T47D (cell line): ENCODE measurements around the gene CERS1.
A peak's percentile ranks its signal among the peaks of the same experiment; 100 is the strongest.

Experiments used
- DNase-seq, 2 experiments: peaks; one replicate each; pipeline versions ENCODE4 v3.0.0 to v3.0.0-alpha.2; 2011 to 2012; ENCODE audit warnings: low read depth in 1 of 2, low spot score in 1 of 2
- JUND ChIP-seq: IDR thresholded peaks from 2 replicates; pipeline ENCODE4 v1.6.1; 2012; ENCODE audit warnings: low read depth
- in situ Hi-C: cut with HindIII; loops from 2 replicates; pipeline ENCODE4 v1.10.0; 2016; ENCODE audit warnings: low sequenced_read_pairs, low pct_unique_long_range_greater_than_20kb

Gene CERS1

DNA sequence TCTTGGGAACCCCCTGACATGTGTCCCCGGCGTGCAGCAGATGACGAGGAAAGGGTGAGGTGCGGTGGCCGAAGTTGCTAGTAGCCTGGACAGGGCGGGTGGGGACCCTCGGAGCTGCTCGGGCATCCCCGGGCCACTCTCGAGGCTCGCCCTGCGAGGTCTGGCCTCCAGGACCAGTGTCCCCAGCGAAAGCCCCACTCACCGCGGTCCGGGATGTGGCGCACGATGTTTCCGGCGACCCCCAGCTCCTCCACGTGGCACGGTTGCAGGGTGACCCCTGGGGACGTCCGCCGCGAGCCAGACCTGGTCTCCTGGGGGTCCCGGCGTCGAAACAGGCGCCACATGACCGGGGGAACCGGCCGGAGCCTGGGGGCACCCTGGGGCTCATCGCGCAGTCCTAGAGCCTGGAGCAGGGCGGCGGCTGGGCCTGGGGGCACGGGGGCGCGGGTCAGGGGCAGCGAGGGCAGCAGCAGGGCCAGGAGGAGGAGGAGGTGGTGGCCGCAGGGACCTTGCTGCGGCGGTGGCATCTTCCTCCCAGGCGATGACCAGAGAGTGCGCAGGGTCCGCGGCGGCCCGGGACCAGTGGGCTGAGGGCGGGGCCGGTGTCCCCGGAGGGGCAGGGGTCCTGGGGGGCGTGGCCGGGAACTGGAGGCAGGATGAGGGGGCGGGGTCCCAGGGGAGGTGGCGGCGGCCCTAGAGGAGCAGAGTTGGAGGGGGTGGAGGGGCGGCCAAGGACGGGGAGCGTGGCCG, 26.0 kb downstream of the CERS1 start:
- no peak for TF ChIP-seq JUND
- in situ Hi-C loops: no loop called here
- DNase-seq: no peak

DNA sequence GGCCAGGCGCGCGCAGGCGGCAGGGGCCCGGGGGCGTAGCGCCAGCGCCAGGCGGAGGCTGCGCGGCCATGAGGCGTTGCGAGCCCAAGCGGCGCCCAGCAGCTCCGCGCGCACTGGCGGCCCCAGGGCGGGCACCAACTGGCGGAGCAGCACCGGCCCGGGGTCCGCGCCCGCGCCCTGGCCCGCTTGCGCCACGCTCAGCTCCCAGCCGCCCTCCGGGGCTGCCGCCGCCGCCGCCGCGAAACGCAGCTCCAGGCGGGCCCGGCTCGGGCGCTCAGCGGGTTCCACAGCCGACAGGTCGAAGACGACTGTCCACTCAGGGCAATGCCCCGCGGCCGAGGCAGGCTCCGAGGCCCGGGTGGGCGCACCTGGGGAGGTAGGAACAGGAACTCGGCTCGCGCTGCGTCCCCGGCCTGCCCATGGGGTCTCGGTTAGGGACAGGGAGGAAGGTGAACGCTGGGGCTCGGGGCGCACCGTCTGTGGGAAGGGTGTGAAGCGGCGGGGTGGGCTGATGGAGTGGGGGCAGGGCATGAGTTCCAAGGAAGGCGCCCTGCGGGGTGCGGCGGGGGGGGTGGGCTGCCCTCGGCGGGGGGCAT, 26.8 kb downstream of the CERS1 start:
- DNase-seq: no peak
- TF ChIP-seq JUND: no peak
- in situ Hi-C loops: no loop called here

DNA sequence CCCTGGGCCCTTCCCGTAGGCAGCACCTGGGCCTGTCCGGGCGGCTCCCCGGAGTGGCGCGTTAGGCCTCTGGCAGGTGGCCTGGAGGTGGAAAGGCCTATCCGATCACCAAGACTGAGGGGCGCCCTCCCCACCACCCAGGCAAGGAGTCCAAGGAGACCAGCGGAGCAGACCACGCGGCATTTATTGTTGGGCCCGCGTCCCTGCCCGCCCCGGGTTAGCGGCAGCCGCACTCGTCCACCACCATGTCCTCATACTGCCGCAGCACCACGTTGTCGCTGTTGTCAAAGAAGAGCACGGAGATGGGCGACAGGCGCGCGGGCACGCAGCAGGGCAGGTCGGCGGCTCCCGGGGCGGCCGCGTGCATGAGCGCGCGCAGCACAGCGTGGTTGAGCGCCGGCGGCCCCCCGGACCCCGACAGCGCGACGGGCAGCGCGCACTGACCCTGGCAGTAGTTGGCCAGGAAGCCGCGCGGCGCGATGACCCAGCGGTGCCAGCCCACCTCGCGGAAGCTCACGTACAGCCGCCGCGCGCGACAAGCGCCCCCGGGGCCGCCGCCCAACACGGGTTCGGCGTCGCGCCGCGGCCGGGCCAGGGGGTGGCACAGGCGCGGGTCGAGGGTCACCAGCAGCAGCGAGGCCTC, 27.5 kb downstream of the CERS1 start:
- DNase-seq: no peak
- in situ Hi-C loops: no loop called here
- no peak for TF ChIP-seq JUND

DNA sequence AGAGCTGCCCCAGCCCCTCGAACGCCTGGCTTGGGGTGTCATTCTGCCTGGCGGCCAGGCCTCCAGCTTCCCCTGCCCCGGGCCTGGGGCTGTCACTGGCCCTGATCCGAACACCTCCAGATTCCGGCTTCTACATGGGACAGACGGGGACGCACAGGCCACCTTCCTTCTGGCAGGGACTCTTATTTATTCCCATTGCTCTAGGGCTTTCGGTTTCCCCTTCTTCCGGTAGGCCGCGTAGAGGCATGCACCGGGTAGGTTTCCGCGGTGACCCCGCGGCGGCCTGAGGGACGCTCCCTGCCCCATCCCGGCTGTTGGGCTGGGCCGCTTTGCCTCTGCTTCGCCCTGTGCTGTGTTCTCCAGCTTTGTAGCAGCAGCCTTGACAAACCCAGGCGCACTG, 28.2 kb downstream of the CERS1 start:
- TF ChIP-seq JUND: no peak
- in situ Hi-C loops: no loop called here
- DNase-seq: no peak

DNA sequence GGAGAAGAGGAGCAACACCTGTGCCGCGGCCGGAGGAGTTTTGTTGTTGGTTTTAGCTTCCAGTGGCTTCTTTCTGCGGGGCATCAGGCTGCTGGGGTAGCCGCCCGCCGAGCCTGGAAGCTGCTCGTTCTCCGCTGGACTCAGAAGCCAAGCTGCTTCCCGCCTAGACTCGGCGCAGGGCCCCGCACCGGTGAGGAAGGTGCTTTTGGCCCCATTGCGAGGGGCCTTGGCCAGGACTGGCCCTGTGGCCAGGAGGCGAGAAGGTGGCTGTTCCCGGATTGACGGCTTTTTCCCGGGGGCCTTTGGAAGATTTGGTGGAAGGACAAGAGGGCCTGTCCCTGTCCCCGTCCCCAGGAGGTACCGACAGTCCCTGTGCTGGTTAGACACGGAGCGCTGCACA, 28.8 kb downstream of the CERS1 start:
- DNase-seq: no peak
- in situ Hi-C loops: no loop called here
- no peak for TF ChIP-seq JUND

DNA sequence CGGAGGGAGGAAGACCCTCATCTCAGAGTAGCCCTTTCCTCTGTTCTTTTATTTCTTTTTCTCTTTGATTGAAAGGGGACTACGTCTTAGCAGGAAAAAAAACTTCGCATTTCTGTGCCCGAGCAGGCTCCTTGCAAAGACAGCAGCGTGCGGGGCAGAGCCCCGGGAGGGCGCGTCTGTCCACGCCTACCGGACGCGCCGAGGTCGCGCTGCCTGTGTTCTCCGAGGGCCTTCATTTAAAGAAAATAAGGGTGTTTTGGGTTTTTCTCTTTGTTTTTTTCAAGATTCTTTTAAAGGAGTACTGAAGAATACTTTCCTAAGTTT, 29.2 kb downstream of the CERS1 start:
- TF ChIP-seq JUND: no peak
- no peak for DNase-seq
- in situ Hi-C loops: no loop called here

DNA sequence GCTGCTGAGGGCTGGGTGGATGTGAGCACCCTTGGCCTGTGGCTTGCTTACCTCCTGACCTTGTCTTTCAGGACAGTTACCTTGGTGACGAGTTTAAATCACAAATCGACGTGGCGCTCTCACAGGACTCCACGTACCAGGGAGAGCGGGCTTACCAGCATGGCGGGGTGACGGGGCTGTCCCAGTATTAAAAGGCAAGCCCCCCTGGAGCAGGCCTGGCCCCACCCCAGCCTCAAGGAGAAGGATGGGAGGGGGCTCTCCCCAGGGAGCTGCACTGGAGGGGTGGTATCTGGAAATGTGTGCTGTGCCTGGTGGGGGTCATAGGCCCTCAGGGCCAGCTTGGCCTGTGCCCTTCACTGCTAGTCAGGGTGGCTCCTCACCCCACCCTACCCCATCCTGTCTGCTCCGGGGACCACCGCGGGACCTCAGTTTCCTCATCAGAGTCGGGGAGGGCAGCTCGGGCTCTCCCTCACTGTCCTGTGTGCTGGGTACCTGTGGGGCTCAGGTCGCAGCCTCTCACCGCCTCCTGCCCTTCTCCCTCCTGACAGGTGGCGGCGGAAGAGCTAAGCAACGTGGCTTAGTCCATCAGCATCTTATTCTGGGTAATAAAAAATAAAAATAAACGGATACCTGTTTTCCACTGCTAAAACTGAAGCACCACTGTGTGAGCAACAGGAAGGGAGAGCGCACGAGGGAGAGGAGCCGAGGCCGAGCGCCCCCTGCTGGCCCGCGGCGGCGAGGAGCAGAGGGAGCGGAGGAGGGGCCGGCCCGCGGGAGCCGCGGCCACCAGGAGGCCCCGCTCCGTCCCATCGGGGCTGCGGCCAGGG, 29.8 kb downstream of the CERS1 start:
- DNase-seq: peak; percentile 56 to 86
- TF ChIP-seq JUND: no peak
- in situ Hi-C loops: no loop called here

DNA sequence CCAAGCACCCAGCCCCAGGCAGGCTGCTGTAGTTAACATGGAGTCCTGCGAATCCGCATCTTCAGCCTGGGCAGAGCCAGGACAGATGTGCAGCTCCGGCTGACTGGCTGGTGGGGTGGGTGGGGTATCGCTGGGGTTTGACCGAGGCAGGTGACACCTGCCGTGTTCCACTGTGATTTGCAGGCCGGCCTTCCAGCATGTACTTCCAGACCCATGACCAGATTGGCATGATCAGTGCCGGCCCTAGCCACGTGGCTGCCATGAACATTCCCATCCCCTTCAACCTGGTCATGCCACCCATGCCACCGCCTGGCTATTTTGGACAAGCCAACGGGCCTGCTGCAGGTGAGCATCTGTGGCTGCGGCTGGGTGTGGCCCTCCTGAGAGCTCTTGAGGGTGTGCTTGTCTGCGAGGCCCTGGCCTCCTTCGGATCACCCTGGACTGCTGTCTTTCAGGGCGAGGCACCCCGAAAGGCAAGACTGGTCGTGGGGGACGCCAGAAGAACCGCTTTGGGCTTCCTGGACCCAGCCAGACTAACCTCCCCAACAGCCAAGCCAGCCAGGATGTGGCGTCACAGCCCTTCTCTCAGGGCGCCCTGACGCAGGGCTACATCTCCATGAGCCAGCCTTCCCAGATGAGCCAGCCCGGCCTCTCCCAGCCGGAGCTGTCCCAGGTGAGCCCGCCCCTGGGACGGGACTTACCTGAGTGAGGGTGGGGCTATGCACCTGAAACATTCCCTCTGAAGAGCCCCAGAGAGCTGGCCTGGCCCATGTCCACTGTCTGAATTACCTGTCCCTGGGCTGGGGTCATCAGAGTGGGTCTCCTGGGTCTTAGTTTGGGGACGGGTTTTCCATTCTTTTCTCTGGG, 30.6 kb downstream of the CERS1 start:
- no peak for DNase-seq
- in situ Hi-C loops: no loop called here
- no peak for TF ChIP-seq JUND

DNA sequence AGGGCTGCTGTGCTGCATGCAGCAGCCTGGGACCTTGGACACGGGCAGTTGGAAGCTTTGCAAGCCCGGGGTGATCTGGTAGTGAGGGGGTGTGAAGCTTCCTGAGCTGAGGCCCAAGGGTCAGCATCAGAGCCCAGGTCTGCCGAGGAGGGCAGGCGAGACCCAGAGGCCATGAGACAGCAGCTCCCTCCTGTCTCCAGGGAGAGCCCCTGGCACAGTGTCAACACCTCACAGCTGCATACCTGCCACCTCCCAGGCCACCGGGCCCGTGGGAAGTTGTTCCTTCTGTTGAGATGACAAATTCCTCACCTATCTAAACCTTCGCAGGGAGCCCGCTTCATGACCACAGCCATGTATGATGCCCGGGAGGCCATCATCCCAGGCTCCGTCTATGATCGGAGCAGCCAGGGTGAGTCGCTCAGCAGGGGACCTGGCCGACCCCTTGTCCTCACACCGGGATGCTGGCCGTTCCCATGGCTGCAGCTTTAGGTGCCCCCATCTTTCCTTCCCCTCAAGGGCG, 32.1 kb downstream of the CERS1 start:
- in situ Hi-C loops: no loop called here
- no peak for TF ChIP-seq JUND
- DNase-seq: no peak

DNA sequence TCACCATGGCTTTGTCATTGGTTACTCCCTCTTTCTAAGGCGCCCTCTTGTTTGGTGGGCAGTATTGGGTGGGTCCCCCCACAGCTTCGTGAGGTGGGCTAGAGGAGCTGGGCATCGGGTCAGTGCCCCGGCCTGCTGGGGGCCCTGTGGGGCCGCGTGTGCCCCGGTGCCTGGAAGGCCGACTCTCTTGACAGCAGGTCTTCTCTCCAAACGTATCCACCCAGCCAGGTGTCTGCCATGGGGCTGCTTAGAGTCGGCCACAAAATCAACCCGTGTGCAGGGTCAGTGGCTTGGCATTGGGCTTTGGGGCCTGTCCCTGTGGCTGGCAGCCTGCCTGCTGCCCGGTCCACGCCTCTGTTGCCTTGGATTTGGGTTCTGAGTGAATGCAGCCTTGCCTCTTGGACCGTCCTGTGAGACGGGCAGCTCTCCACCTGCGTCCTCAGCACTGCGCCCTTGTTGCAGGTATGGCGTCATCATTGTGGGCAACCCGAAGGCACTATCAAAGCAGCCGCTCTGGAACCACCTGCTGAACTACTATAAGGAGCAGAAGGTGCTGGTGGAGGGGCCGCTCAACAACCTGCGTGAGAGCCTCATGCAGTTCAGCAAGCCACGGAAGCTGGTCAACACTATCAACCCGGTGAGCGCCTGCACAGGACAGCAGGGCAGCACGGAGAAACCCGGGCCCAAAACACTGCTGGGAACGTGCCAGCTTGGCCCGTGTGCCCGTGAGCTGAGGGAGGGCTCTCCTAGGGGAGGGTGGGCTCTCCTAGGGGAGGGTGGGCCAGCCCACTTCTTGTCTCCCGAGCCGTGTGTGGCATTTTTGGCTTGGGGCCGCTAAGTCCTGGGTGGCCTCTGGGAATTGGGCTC, 32.7 kb downstream of the CERS1 start:
- TF ChIP-seq JUND: no peak
- in situ Hi-C loops: no loop called here
- no peak for DNase-seq

DNA sequence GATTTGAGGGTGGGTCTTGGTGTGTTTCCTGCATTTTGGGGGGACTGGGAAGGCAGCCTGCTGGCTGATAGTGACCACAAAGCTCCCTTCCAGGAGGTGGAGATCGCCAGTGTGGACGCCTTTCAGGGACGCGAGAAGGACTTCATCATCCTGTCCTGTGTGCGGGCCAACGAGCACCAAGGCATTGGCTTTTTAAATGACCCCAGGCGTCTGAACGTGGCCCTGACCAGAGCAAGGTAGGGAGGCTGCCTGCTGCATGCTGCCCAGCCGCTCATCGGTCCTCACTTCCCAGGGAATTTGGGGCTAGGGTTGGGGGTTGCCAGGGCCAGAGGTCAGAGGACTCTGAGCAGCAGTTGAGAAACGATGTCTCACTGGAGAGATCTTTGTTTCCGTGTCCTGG, 34.0 kb downstream of the CERS1 start:
- DNase-seq: no peak
- no peak for TF ChIP-seq JUND
- in situ Hi-C loops: no loop called here
